T-helper 2 cell treated with Interferon-gamma antibody and Interleukin-4, amounts not matched to agents 5 μg/mL and 100 μg/mL, for 36 hours (primary cell): ENCODE measurements around the gene TBC1D17.
A peak's percentile ranks its signal among the peaks of the same experiment; 100 is the strongest.

Source experiments
- DNase-seq: peaks from one replicate; pipeline ENCODE4 v3.0.0; 2021; ENCODE audit warnings: low spot score
- H3K27ac Mint-ChIP-seq: one replicate; pipeline ENCODE4 v1.8.0; 2021; ENCODE audit warnings: mild to moderate bottlenecking, mixed read lengths
- H3K27me3 Mint-ChIP-seq: one replicate; pipeline ENCODE4 v1.8.0; 2021; ENCODE audit warnings: low read depth, mixed read lengths
- H3K36me3 Mint-ChIP-seq: one replicate; pipeline ENCODE4 v1.8.0; 2021; ENCODE audit warnings: low read depth, mixed read lengths
- H3K4me1 Mint-ChIP-seq: one replicate; pipeline ENCODE4 v1.8.0; 2021; ENCODE audit warnings: low read depth, mixed read lengths
- H3K4me3 Mint-ChIP-seq: one replicate; pipeline ENCODE4 v1.8.0; 2022; ENCODE audit warnings: mild to moderate bottlenecking, moderate library complexity, mixed read lengths
- H3K9me3 Mint-ChIP-seq: one replicate; pipeline ENCODE4 v1.8.0; 2021; ENCODE audit warnings: mixed read lengths

TBC1D17 gene

DNA sequence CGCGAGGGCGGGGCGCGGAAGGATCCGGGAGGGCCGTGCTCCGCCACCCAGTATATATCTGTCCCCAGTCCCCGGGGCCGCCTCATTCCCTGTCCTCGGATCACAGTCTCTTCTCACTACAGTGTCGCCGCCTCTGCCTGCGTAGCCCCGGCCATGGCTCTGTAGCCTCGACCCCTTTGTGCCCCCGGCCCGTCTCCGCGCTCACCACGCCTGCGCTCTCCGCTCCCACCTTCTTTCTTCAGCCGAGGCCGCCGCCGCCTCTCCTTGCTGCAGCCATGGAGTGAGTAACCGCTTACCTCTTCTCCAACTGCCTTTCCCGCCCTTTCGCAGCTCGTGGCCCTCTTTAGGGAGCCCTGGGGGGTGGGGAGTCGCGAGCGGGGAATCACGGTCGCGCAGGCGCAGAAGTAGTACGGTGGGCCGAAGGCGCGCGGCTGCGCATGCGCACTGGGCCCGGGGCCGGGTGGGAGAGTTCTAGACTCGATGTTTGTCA is 51.7 kb downstream of the TBC1D17 start, which contains the start of the genes ATF5 and NUP62:
TSS of gene ATF5 (plus strand) at position 85 of the 490 bp plus-strand sequence. CDS start 1,646 bp downstream, outside the sequence.
TSS of gene NUP62 (minus strand) at position 384 of the 490 bp plus-strand sequence. CDS start 19,697 bp downstream, outside the sequence.
- peaks cover 46% of the 10 kb centered on the region for H3K36me3 Mint-ChIP-seq
- H3K27ac Mint-ChIP-seq, result peak within 1 kb of the TSS; percentile 99
- H3K4me3 Mint-ChIP-seq, result peak within 1 kb of the TSS; percentile 98
- H3K9me3 Mint-ChIP-seq, result no peaks in the 10 kb centered on the region
- H3K27me3 Mint-ChIP-seq, result no peaks in the 10 kb centered on the region
- peaks cover 40% of the 10 kb centered on the region for H3K4me1 Mint-ChIP-seq
- DNase-seq, result peak; percentile 90

GRCh38 chr19:49929611-49930482 is 52.3 kb downstream of the TBC1D17 start:
- Mint-ChIP-seq H3K27ac (peak overlapping the region; percentile 99), H3K27me3 (no peaks in the 10 kb centered on the region), H3K4me3 (peak overlapping the region; percentile 98), H3K9me3 (no peaks in the 10 kb centered on the region), H3K36me3 (peaks cover 46% of the 10 kb centered on the region), H3K4me1 (peaks cover 40% of the 10 kb centered on the region)
- DNase-seq, result peak; percentile 90

DNA sequence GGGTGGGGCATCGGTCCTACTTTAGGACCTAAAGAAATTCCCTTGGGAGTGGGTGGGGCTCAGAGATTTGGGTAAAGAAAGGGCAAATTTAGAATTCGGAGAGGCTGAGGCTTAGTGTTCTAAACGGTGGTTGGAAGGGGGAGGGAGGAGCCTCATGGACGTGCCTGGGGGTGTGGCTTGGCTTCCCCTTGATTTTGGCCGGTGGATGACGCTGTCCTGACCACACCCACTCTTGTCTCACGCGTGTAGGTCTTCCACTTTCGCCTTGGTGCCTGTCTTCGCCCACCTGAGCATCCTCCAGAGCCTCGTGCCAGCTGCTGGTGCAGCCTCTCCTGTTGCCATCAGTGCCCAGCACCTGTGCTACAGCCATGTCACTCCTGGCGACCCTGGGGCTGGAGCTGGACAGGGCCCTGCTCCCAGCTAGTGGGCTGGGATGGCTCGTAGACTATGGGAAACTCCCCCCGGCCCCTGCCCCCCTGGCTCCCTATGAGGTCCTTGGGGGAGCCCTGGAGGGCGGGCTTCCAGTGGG is 53.0 kb downstream of the TBC1D17 start:
- no peak for DNase-seq
- peaks cover 43% of the 10 kb centered on the region for H3K36me3 Mint-ChIP-seq
- H3K27ac Mint-ChIP-seq, result peak overlapping the region; percentile 99
- H3K27me3 Mint-ChIP-seq, result no peaks in the 10 kb centered on the region
- H3K4me1 Mint-ChIP-seq, result peaks cover 37% of the 10 kb centered on the region
- H3K9me3 Mint-ChIP-seq, result no peaks in the 10 kb centered on the region
- peak overlapping the region; percentile 98 for H3K4me3 Mint-ChIP-seq

GRCh38 chr19:49931293-49932040 is 54.0 kb downstream of the TBC1D17 start:
- Mint-ChIP-seq H3K27ac (peak overlapping the region; percentile 10), H3K4me1 (peaks cover 36% of the 10 kb centered on the region), H3K36me3 (peaks cover 41% of the 10 kb centered on the region), H3K4me3 (peak overlapping the region; percentile 22), H3K27me3 (peaks cover 5% of the 10 kb centered on the region), H3K9me3 (no peaks in the 10 kb centered on the region)
- DNase-seq, result no peak

- H3K36me3 Mint-ChIP-seq, result peaks cover 38% of the 10 kb centered on the region
- H3K4me3 Mint-ChIP-seq, result peak overlapping the region; percentile 3
- peak overlapping the region; percentile 9 for H3K27ac Mint-ChIP-seq
- no peaks in the 10 kb centered on the region for H3K9me3 Mint-ChIP-seq
- H3K27me3 Mint-ChIP-seq, result peaks cover 7% of the 10 kb centered on the region
- H3K4me1 Mint-ChIP-seq, result peaks cover 34% of the 10 kb centered on the region
- DNase-seq, result no peak
These were observed 54.5 kb downstream of the TBC1D17 start for GRCh38 chr19:49932041-49932451.

DNA sequence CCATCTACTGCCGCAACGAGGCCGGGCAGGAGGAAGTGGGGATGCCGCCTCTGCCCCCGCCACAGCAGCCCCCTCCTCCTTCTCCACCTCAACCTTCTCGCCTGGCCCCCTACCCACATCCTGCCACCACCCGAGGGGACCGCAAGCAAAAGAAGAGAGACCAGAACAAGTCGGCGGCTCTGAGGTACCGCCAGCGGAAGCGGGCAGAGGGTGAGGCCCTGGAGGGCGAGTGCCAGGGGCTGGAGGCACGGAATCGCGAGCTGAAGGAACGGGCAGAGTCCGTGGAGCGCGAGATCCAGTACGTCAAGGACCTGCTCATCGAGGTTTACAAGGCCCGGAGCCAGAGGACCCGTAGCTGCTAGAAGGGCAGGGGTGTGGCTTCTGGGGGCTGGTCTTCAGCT is 55.2 kb downstream of the TBC1D17 start:
- DNase-seq, result peak; percentile 26
- H3K9me3 Mint-ChIP-seq, result no peaks in the 10 kb centered on the region
- H3K27me3 Mint-ChIP-seq, result peaks cover 7% of the 10 kb centered on the region
- peak overlapping the region; percentile 58 for H3K4me3 Mint-ChIP-seq
- H3K4me1 Mint-ChIP-seq, result peaks cover 28% of the 10 kb centered on the region
- peak overlapping the region; percentile 68 for H3K27ac Mint-ChIP-seq
- peaks cover 31% of the 10 kb centered on the region for H3K36me3 Mint-ChIP-seq

- Mint-ChIP-seq H3K36me3 (peaks cover 26% of the 10 kb centered on the region), H3K9me3 (no peaks in the 10 kb centered on the region), H3K27ac (peak overlapping the region; percentile 78), H3K27me3 (peaks cover 7% of the 10 kb centered on the region), H3K4me3 (peak overlapping the region; percentile 58), H3K4me1 (peaks cover 25% of the 10 kb centered on the region)
- DNase-seq, result no peak
These were observed 56.1 kb downstream of the TBC1D17 start for GRCh38 chr19:49933643-49934042.

- H3K4me3 Mint-ChIP-seq, result no peak overlapping the region
- no peak for DNase-seq
- peaks cover 8% of the 10 kb centered on the region for H3K36me3 Mint-ChIP-seq
- H3K27me3 Mint-ChIP-seq, result peaks cover 7% of the 10 kb centered on the region
- H3K4me1 Mint-ChIP-seq, result peaks cover 13% of the 10 kb centered on the region
- H3K27ac Mint-ChIP-seq, result no peak overlapping the region
- no peaks in the 10 kb centered on the region for H3K9me3 Mint-ChIP-seq
These were observed 59.0 kb downstream of the TBC1D17 start for GRCh38 chr19:49936549-49936948.

DNA sequence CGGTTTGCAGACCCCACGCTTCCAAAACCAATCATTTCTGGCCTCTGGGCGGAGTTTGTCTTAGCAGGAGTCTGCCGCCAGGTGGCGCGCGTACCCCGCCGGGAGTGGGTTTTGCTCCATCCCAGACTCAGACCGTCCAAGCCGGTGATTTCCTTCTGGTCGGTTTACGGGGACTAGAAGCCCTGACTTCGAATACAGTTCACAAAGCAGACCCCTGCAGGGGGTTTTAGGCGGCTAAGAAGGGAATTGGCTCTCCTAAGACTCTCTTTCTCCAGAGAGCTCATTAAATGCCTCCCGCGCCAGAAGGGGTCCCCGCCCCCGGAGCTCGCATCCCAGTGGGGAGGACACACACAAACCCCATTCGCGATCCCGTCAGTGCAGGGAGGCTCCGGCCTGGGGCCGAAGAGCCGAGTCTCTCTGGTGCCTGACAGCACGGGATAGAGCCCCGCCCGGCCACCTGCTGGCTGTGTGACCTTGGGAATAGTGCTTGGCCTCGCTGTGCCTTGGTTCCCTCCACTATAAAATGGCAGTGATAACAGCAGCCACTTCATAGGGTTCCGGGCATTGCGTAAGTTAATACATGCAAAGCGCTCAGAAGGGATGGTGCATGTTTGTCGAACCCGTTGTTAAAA is 60.4 kb downstream of the TBC1D17 start:
- no peaks in the 10 kb centered on the region for H3K9me3 Mint-ChIP-seq
- H3K4me3 Mint-ChIP-seq, result no peak overlapping the region
- no peak overlapping the region for H3K27ac Mint-ChIP-seq
- H3K4me1 Mint-ChIP-seq, result peaks cover 6% of the 10 kb centered on the region
- peaks cover 7% of the 10 kb centered on the region for H3K27me3 Mint-ChIP-seq
- peak; percentile 73 for DNase-seq
- peaks cover 4% of the 10 kb centered on the region for H3K36me3 Mint-ChIP-seq
